GM10248 (cell line): ENCODE measurements around the gene OTOL1.
"Not testable (repeated sequence)": the region's sequence is repeated elsewhere in the genome, so short reads cannot be mapped to it uniquely, and the experiment has no call there.

Experiments
- CTCF ChIA-PET: fragments of 300-600 bp; sonication (Branson Sonifier 250); formaldehyde crosslinking; extraction: SDS; loops from one replicate; lab custom pipeline; 2021; ENCODE audit warnings: antibody characterized with exemption; lab: Yijun Ruan, JAX
- POLR2A ChIA-PET: fragments of 350-650 bp; sonication (Branson Sonifier 250); formaldehyde crosslinking; extraction: SDS; loops from one replicate; lab custom pipeline; 2020; ENCODE audit warnings: antibody characterized with exemption; lab: Yijun Ruan, JAX
- DNase-seq: peaks from one replicate; pipeline ENCODE4 v3.0.0; 2012; ENCODE audit errors: extremely low spot score
- CTCF ChIP-seq: IDR thresholded peaks from 2 replicates; pipeline ENCODE4 v1.5.1; 2012; ENCODE audit warnings: mild to moderate bottlenecking, low read depth; ENCODE audit errors: extremely low read depth, missing control alignments, control extremely low read depth

OTOL1 gene

GRCh38 chr3:161489395-161489794 is 7.2 kb upstream of the OTOL1 start:
- TF ChIP-seq CTCF, result no peak
- DNase-seq, result peak; percentile 31
- CTCF ChIA-PET, result no interaction called here
- POLR2A ChIA-PET, result no interaction called here

DNA sequence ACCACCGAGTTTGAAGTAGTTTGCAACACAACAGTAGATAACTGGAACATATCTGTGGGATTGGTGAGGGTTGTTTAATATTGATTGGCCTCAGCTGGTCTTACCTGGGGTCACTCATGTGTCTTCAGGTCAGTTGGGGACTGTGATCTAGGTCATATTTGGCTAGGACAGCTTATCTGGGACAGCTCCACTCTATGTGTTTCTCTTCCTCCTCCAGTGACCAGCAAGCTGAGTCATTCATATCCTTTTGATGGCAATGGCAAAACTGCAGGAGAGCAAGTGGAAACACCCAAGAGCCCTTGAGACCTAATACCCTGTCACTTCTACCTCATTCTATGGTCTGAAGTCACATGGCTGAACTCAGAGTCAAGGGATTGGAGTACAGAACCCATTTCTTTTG is 5.8 kb upstream of the OTOL1 start:
- POLR2A ChIA-PET, DNase-seq: not testable (repeated sequence)
- CTCF ChIA-PET, result interaction anchor here (1.0 kb wide), 1 partner anchor 16 kb away, joined by 4 read pairs; no protein-coding TSS in a partner anchor

DNA sequence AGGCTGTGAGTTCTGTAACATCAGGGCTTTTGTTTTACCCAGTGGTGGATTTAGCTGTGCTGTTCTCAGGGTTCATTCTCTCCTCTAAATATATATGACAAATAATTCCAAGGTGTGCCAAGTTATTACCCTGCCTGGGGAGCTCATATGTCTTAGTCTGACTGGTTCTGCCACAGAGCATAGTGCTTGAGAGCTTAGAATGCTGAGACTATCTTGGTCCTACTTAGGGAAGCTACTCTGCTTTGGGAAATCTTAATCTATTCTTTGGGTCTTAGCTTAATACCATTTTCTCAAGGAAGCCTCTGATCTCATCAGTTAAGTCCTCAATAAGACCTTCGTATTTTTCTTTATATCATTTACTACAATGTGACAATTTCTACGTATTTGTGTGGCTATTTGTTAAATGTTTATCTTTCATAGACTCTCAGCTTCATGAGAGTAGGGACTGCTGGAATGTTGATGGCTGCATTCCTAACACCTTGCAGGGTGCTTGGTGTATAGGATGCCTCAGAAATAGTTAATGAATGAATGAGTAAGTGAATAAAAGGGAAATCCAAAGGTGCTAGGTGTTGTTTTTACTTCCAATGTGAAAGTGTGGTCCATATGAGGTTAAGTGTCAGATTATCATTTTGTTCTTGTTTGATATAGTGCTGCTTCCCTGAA is 1.8 kb downstream of the OTOL1 start:
- POLR2A ChIA-PET, result no interaction called here
- TF ChIP-seq CTCF, result no peak
- CTCF ChIA-PET, result interaction anchor here (0.9 to 1.3 kb wide), 2 partner anchors 11 to 16 kb away, joined by 3 to 4 read pairs; no protein-coding TSS in a partner anchor
- DNase-seq, result no peak

- CTCF ChIA-PET, result interaction anchor here (0.7 to 1.4 kb wide), 2 partner anchors 8 to 9 kb away, joined by 3 to 4 read pairs; no protein-coding TSS in a partner anchor
Measured at GRCh38 chr3:161500068-161500796, 3.6 kb downstream of the OTOL1 start.

DNA sequence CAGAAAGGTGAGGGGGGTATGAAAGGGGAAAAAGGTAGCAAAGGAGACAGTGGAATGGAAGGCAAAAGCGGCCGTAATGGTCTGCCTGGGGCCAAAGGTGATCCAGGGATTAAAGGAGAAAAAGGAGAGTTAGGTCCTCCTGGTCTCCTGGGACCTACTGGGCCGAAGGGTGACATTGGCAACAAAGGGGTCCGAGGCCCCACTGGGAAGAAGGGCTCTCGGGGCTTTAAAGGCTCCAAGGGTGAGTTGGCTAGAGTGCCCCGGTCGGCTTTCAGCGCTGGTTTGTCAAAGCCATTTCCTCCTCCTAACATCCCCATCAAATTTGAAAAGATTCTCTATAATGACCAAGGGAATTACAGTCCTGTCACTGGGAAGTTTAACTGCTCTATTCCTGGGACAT is 6.7 kb downstream of the OTOL1 start:
- CTCF ChIA-PET, result no interaction called here
- POLR2A ChIA-PET, result no interaction called here
- TF ChIP-seq CTCF, result no peak
- no peak for DNase-seq

More at GRCh38 chr3:161500068-161500796, 3.6 kb downstream of the OTOL1 start:
- TF ChIP-seq CTCF, result no peak
- DNase-seq, result no peak
- POLR2A ChIA-PET, result no interaction called here

DNA sequence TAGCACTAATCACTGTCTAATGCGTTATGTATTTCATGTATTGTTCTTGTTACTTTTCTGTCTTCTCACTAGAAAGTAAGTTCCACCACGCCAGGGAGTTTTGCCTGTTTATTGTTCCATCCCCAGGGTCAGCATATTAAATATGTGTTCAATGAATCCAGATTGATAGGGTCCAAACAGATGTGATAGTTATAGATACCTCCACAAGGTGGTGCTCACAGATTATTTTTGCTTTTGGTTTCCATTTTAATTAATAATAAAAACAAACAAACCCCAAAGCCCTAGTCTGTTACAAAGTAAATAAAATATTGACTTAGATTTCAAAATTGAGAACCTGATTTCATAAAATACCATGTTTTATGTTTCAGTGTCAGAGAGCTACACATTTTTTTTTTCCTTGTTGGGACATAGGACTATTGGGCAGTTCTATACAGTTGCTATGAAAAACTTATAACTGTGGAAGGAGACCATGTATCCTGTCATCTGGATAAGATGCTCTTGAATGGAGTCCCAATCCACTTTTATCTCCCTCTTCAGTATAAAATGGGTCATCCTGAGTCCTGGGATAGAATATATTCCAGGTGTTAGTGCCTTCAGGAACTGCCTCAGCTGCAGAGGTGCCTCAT is 12.4 kb downstream of the OTOL1 start:
- ChIA-PET CTCF (interaction anchor here (0.7 to 2.1 kb wide), 6 partner anchors 8 to 25 kb away, joined by 3 to 6 read pairs (median 4); no protein-coding TSS in a partner anchor), POLR2A (no interaction called here)
- TF ChIP-seq CTCF, result peak; percentile 8
- DNase-seq, result peak; percentile 15
